Measurements from ENCODE around the gene ADAP1. TPM values are rescaled to one million over a fixed set of nuclear protein-coding genes. Genes with fewer than 3 reads are reported as not detected.
A peak's percentile ranks its signal among the peaks of the same experiment; 100 is the strongest.

ADAP1 gene
- total and polyA plus RNA-seq, 2 of the 13 experiments (the other 11 are each of a cell fraction or from before 2014, with no cell fraction given), result 10.5 to 24.6 TPM

GRCh38 chr7:982511-983003 lies 28.1 kb upstream of the ADAP1 start (continued):
- TF ChIP-seq NRL (CRISPR knock-in tag; IDR thresholded peaks at IDR 0.05; ENCODE audit: borderline replicate concordance) (peak; percentile 35; the same call in 1 of the 2 replicates), ZNF124 (CRISPR knock-in tag; IDR thresholded peaks at IDR 0.05) (no peak), EP300 (IDR thresholded peaks at IDR 0.05; ENCODE audit: low read depth in 2 of 2, low read length in 2 of 2) (no peak), EP300 (CRISPR knock-in tag; IDR thresholded peaks at IDR 0.05; ENCODE audit: borderline replicate concordance) (no peak), TIGD3 (CRISPR knock-in tag; IDR thresholded peaks at IDR 0.05; ENCODE audit: borderline replicate concordance) (no peak), SP5 (CRISPR knock-in tag; IDR thresholded peaks at IDR 0.05; ENCODE audit: borderline replicate concordance, low read depth) (no peak), ZNF777 (CRISPR knock-in tag; IDR thresholded peaks at IDR 0.05) (no peak), CREM (IDR thresholded peaks at IDR 0.05) (0 out of 2 replicates have a peak, but pooled peaks have one; percentile 16), CREM (CRISPR knock-in tag; IDR thresholded peaks at IDR 0.05) (no peak), CEBPZ (IDR thresholded peaks at IDR 0.05; ENCODE audit: low read length) (no peak), FOXM1 (CRISPR knock-in tag; IDR thresholded peaks at IDR 0.05) (no peak), ZNF367 (CRISPR knock-in tag; IDR thresholded peaks at IDR 0.05; ENCODE audit: borderline replicate concordance) (no peak), ZNF329 (CRISPR knock-in tag; IDR thresholded peaks at IDR 0.05; ENCODE audit: low read depth) (0 out of 2 replicates have a peak, but pooled peaks have one; percentile 42), CBX5 (CRISPR knock-in tag; IDR thresholded peaks at IDR 0.05; ENCODE audit: borderline replicate concordance) (no peak), DRAP1 (CRISPR knock-in tag; IDR thresholded peaks at IDR 0.05) (no peak), ZMAT3 (CRISPR knock-in tag; conservative IDR thresholded peaks at IDR 0.05) (peak; percentile 22; the same call in 1 of the 2 replicates), ZNF138 (CRISPR knock-in tag; IDR thresholded peaks at IDR 0.05; ENCODE audit: low read depth) (no peak), ZNF639 (CRISPR knock-in tag; conservative IDR thresholded peaks at IDR 0.05) (no peak), HNF1A (IDR thresholded peaks at IDR 0.05; ENCODE audit: low read depth) (no peak), HNF1A (CRISPR knock-in tag; IDR thresholded peaks at IDR 0.05; ENCODE audit: borderline replicate concordance) (0 out of 2 replicates have a peak, but pooled peaks have one; percentile 18)
